Measurements from ENCODE around the gene MIEF1.

The MIEF1 gene

GRCh38 chr22:39470451-39471291 lies 31.4 kb upstream of the MIEF1 start:
- no peak for DNase-seq (ENCODE audit: low read depth in 3 of 3)

- DNase-seq (ENCODE audit: low read depth in 3 of 3), result no peak
Observed at GRCh38 chr22:39471381-39472141, 30.5 kb upstream of the MIEF1 start.

- DNase-seq (ENCODE audit: low read depth in 3 of 3), result no peak
Observed at GRCh38 chr22:39472570-39473556, 29.2 kb upstream of the MIEF1 start.

- no peak for DNase-seq (ENCODE audit: low read depth in 3 of 3)
Observed at GRCh38 chr22:39473851-39474250, 28.2 kb upstream of the MIEF1 start.

GRCh38 chr22:39474351-39475111 lies 27.6 kb upstream of the MIEF1 start:
- no peak for DNase-seq (ENCODE audit: low read depth in 3 of 3)

- DNase-seq (ENCODE audit: low read depth in 3 of 3), result no peak
Observed at GRCh38 chr22:39475337-39475736, 26.8 kb upstream of the MIEF1 start.

GRCh38 chr22:39475902-39476301 lies 26.2 kb upstream of the MIEF1 start:
- no peak for DNase-seq (ENCODE audit: low read depth in 3 of 3)

- DNase-seq (ENCODE audit: low read depth in 3 of 3), result no peak
Observed at GRCh38 chr22:39476664-39477063, 25.4 kb upstream of the MIEF1 start.

GRCh38 chr22:39477542-39477941 lies 24.5 kb upstream of the MIEF1 start:
- DNase-seq (ENCODE audit: low read depth in 3 of 3), result no peak

GRCh38 chr22:39478441-39478850 lies 23.6 kb upstream of the MIEF1 start:
- DNase-seq (ENCODE audit: low read depth in 3 of 3), result no peak

GRCh38 chr22:39479254-39479653 lies 22.8 kb upstream of the MIEF1 start:
- no peak for DNase-seq (ENCODE audit: low read depth in 3 of 3)

GRCh38 chr22:39480557-39480956 lies 21.5 kb upstream of the MIEF1 start:
- no peak for DNase-seq (ENCODE audit: low read depth in 3 of 3)

- DNase-seq (ENCODE audit: low read depth in 3 of 3), result no peak
Observed at GRCh38 chr22:39481054-39481453, 21.0 kb upstream of the MIEF1 start.

GRCh38 chr22:39481595-39481994 lies 20.5 kb upstream of the MIEF1 start:
- no peak for DNase-seq (ENCODE audit: low read depth in 3 of 3)

- no peak for DNase-seq (ENCODE audit: low read depth in 3 of 3)
Observed at GRCh38 chr22:39482768-39483167, 19.3 kb upstream of the MIEF1 start.

- DNase-seq (ENCODE audit: low read depth in 3 of 3), result no peak
Observed at GRCh38 chr22:39486951-39487825, 14.9 kb upstream of the MIEF1 start.

- DNase-seq (ENCODE audit: low read depth in 3 of 3), result no peak
Observed at GRCh38 chr22:39487826-39488520, 14.1 kb upstream of the MIEF1 start.

- no peak for DNase-seq (ENCODE audit: low read depth in 3 of 3)
Observed at GRCh38 chr22:39488563-39489083, 13.5 kb upstream of the MIEF1 start.
